Skeletal muscle tissue (tissue), 4 donors: ENCODE data around the gene NCAPG. TPM values are rescaled to one million over a fixed set of nuclear protein-coding genes. Genes with fewer than 3 reads are reported as not detected.

Source experiments
- H3K27ac ChIP-seq: one replicate; pipeline ENCODE4 v1.7.0; 2013; ENCODE audit warnings: mild to moderate bottlenecking, low read depth, low read length, inconsistent platforms
- H3K27me3 ChIP-seq, 3 donors: one replicate each; pipeline ENCODE4 v1.7.0; 2013; ENCODE audit warnings: low read length in 3 of 3; ENCODE audit not compliant: control insufficient read depth in 3 of 3, insufficient read depth in 3 of 3
- H3K36me3 ChIP-seq, 3 donors: one replicate each; pipeline ENCODE4 v1.7.0; 2013; ENCODE audit warnings: low read length in 3 of 3; ENCODE audit not compliant: control insufficient read depth in 3 of 3, insufficient read depth in 3 of 3
- H3K4me1 ChIP-seq, 3 donors: one replicate each; pipeline ENCODE4 v1.7.0; 2013; ENCODE audit warnings: low read length in 3 of 3, mild to moderate bottlenecking in 3 of 3; ENCODE audit not compliant: control insufficient read depth in 3 of 3, insufficient read depth in 3 of 3
- H3K4me3 ChIP-seq, 3 donors: one replicate each; pipeline ENCODE4 v1.7.0; 2013; ENCODE audit warnings: low read length in 3 of 3
- H3K9ac ChIP-seq, 3 donors: one replicate each; pipeline ENCODE4 v1.7.0; 2013; ENCODE audit warnings: low read length in 3 of 3, mild to moderate bottlenecking in 3 of 3, moderate library complexity in 2 of 3, low read depth in 1 of 3
- H3K9me3 ChIP-seq, 3 donors: one replicate each; pipeline ENCODE4 v1.7.0; 2013; ENCODE audit warnings: low read length in 3 of 3; ENCODE audit not compliant: control insufficient read depth in 3 of 3
- total RNA-seq: library from RNA; depleted of rRNA; stranded (reverse); fragments of >200 nt; gene quantifications from one replicate; pipeline ENCODE4 v1.2.3, GENCODE V29; 2014
- donor health status: Osteomylitis.

NCAPG gene
- total RNA-seq, 1 donor from 2014 or later: 8.4 TPM

- Histone ChIP-seq H3K4me1 (no peaks in the 10 kb centered on the region), H3K4me3 (no peak overlapping the region), H3K9me3 (no peaks in the 10 kb centered on the region), H3K36me3 (peaks cover 0 to 1% (median 0%) of the 10 kb centered on the region in 3 donors), H3K27ac (no peak overlapping the region), H3K9ac (no peak overlapping the region), H3K27me3 (no peaks in the 10 kb centered on the region)
These were observed 21.8 kb upstream of the NCAPG start for GRCh38 chr4:17788956-17789355.

- Histone ChIP-seq H3K4me3 (no peak overlapping the region), H3K9ac (no peak overlapping the region), H3K27me3 (no peaks in the 10 kb centered on the region), H3K4me1 (no peaks in the 10 kb centered on the region), H3K27ac (no peak overlapping the region), H3K9me3 (no peaks in the 10 kb centered on the region), H3K36me3 (peaks cover 0 to 5% (median 0%) of the 10 kb centered on the region in 3 donors)
These were observed 16.0 kb upstream of the NCAPG start for GRCh38 chr4:17794730-17795129.

GRCh38 chr4:17797808-17798207 lies 13.0 kb upstream of the NCAPG start:
- no peaks in the 10 kb centered on the region for H3K9me3 ChIP-seq
- H3K36me3 ChIP-seq: peaks cover 0 to 4% (median 2%) of the 10 kb centered on the region in 3 donors

GRCh38 chr4:17805580-17806155 lies 5.1 kb upstream of the NCAPG start:
- Histone ChIP-seq H3K27ac (no peak overlapping the region), H3K36me3 (peaks cover 14 to 19% (median 19%) of the 10 kb centered on the region in 3 donors), H3K9ac (no peak overlapping the region), H3K4me3 (no peak overlapping the region), H3K9me3 (no peaks in the 10 kb centered on the region), H3K27me3 (no peaks in the 10 kb centered on the region), H3K4me1 (peaks cover 14 to 32% (median 21%) of the 10 kb centered on the region in 3 donors)

More at GRCh38 chr4:17797808-17798207, 13.0 kb upstream of the NCAPG start:
- H3K4me1 ChIP-seq: no peaks in the 10 kb centered on the region
- H3K4me3 ChIP-seq: no peak overlapping the region
- no peaks in the 10 kb centered on the region for H3K27me3 ChIP-seq
- H3K27ac ChIP-seq: no peak overlapping the region
- H3K9ac ChIP-seq: no peak overlapping the region

- Histone ChIP-seq H3K27ac (no peak overlapping the region), H3K4me3 (peak overlapping the region; percentile 15 to 56 (median 56)), H3K9ac (peak overlapping the region; percentile 24 to 51 (median 42)), H3K9me3 (no peaks in the 10 kb centered on the region), H3K36me3 (peaks cover 14 to 19% (median 19%) of the 10 kb centered on the region in 3 donors), H3K4me1 (peaks cover 20 to 35% (median 26%) of the 10 kb centered on the region in 3 donors), H3K27me3 (no peaks in the 10 kb centered on the region)
These were observed 3.3 kb upstream of the NCAPG start for GRCh38 chr4:17807446-17807845.

- peak overlapping the region; percentile 97 for H3K27ac ChIP-seq
- peaks cover 0 to under 1% (median under 1%) of the 10 kb centered on the region in 3 donors for H3K36me3 ChIP-seq
- no peaks in the 10 kb centered on the region for H3K9me3 ChIP-seq
- H3K9ac ChIP-seq: peak overlapping the region; percentile 94 to 99 (median 99)
- no peaks in the 10 kb centered on the region for H3K27me3 ChIP-seq
- H3K4me3 ChIP-seq: peak overlapping the region; percentile 84 to 99 (median 98)
- H3K4me1 ChIP-seq: peaks cover 20 to 35% (median 26%) of the 10 kb centered on the region in 3 donors
These were observed 1.1 kb upstream of the NCAPG start for GRCh38 chr4:17809667-17810066.

- Histone ChIP-seq H3K9me3 (no peaks in the 10 kb centered on the region), H3K9ac (peak overlapping the region; percentile 65 to 99 (median 72)), H3K27ac (no peak overlapping the region), H3K4me1 (peaks cover 20 to 35% (median 26%) of the 10 kb centered on the region in 3 donors), H3K4me3 (peak overlapping the region; percentile 80 to 99 (median 98)), H3K36me3 (no peaks in the 10 kb centered on the region), H3K27me3 (no peaks in the 10 kb centered on the region)
These were observed 362 bp downstream of the NCAPG start for GRCh38 chr4:17811078-17811603.

GRCh38 chr4:17812125-17812524 lies 1.3 kb downstream of the NCAPG start:
- H3K4me1 ChIP-seq: peaks cover 20 to 29% (median 26%) of the 10 kb centered on the region in 3 donors
- no peaks in the 10 kb centered on the region for H3K9me3 ChIP-seq
- no peak overlapping the region for H3K27ac ChIP-seq
- H3K9ac ChIP-seq: no peak overlapping the region
- no peaks in the 10 kb centered on the region for H3K27me3 ChIP-seq
- H3K36me3 ChIP-seq: no peaks in the 10 kb centered on the region
- H3K4me3 ChIP-seq: no peak overlapping the region

- Histone ChIP-seq H3K4me1 (peaks cover 15 to 23% (median 19%) of the 10 kb centered on the region in 3 donors), H3K4me3 (no peak overlapping the region), H3K27ac (no peak overlapping the region), H3K9ac (no peak overlapping the region), H3K36me3 (no peaks in the 10 kb centered on the region), H3K27me3 (no peaks in the 10 kb centered on the region), H3K9me3 (no peaks in the 10 kb centered on the region)
These were observed 2.0 kb downstream of the NCAPG start for GRCh38 chr4:17812801-17813200.

GRCh38 chr4:17814140-17814539 lies 3.4 kb downstream of the NCAPG start:
- Histone ChIP-seq H3K9me3 (no peaks in the 10 kb centered on the region), H3K9ac (no peak overlapping the region), H3K4me3 (no peak overlapping the region), H3K4me1 (peaks cover 10 to 12% (median 12%) of the 10 kb centered on the region in 3 donors), H3K27me3 (no peaks in the 10 kb centered on the region), H3K36me3 (no peaks in the 10 kb centered on the region), H3K27ac (no peak overlapping the region)
